Measurements from ENCODE around the gene RNF43.

DNA sequence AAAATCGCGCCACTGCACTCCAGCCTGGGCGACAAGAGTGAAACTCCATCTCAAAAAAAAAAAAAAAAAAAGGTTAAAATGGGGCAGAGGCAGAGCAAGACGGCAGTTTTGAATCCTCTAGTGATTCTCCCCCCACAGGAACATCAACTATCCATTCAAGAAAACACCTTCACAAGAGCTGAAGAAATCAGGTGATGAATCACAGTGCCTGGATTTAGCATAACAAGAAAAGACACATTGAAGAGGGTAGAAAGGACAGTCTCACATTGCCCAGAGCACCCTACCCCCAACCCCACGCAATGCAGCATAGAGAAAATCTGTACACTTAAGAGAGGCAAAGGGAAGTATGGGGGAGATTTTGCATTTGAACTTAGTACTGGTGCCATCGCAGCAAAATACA lies 28.8 kb upstream of the RNF43 start:
- TF ChIP-seq CTCF (IDR thresholded peaks at IDR 0.05 in 2 of 3, conservative IDR thresholded peaks at IDR 0.05 in 1 of 3; ENCODE audit: borderline replicate concordance in 1 of 3, insufficient read depth in 1 of 3, low read depth in 2 of 3, low read length in 2 of 3) (no peak), POLR2AphosphoS5 (IDR thresholded peaks at IDR 0.05; ENCODE audit: low read depth, low read length) (no peak), SP1 (IDR thresholded peaks at IDR 0.05; ENCODE audit: low read depth) (no peak)
